GM21529 (cell line): ENCODE measurements around the gene NUMB.
A peak's percentile ranks its signal among the peaks of the same experiment; 100 is the strongest.

Source experiments
- ATAC-seq: cut with Tn5 transposase; IDR thresholded peaks from one replicate; pipeline ENCODE4 v1.9.1; 2021; ENCODE audit not compliant: unreplicated experiment

Gene NUMB

DNA sequence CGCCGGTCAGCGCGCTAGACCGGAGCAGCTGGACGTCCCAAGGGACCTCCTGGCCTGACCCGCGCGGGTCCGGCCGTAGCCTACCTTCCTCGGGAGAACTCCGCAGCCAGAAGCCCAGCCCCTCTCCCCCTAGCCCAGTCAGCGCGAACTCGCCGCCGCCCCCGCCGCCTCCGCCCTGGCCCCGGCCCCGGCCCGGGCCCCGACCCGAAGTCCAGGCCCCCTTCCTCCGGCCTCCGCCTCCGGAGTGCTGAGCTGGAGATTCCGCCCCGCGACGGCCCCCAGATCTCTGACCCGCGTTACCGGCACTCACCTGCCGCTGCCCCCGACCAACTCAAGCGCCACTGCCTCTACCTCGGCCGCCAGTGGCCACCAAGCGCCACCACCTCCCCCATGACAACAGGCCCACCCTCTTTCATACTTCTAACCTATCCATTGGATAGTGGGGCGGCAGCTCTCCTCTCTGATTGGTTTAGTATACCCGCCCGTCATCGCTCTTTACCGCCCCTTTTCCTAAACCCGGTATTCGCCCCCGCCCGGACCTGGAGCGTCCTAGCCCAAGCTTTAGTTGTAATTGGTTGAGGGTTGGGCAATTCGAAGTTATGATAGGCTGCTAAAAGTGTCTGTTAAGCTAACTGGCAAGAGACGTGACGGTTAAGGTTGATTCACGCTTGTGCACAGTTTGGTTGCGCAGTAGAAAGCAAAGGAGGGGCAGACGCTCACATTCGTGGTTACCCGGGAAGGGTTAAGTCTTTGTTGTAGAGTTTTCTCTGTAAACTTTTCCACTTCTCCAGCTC is at the start of gene NUMB:
Gene NUMB (minus strand): TSS at position 364 of the 794 bp plus-strand sequence. CDS start 102,795 bp downstream, outside the sequence.
- ATAC-seq: peak; percentile 93

DNA sequence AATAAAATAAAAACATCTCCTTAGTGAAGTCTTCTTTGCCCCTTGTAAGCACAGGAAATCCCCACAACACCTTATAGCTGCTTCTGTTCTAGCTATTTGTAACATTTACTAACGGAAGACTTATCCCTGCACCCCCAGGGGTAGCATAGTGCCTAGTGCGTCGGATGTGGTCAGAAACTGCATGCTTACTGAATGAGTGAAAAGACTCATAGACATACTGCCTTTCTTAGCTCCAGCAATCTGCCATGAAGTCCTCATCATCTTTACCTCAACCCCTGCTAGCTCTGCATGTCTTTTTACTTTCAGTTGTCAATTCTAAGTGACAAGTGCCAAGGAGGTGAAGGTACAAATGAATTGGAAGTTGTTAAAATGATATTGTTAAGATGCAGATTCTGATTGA is 45.3 kb upstream of the NUMB start:
- ATAC-seq: no peak

DNA sequence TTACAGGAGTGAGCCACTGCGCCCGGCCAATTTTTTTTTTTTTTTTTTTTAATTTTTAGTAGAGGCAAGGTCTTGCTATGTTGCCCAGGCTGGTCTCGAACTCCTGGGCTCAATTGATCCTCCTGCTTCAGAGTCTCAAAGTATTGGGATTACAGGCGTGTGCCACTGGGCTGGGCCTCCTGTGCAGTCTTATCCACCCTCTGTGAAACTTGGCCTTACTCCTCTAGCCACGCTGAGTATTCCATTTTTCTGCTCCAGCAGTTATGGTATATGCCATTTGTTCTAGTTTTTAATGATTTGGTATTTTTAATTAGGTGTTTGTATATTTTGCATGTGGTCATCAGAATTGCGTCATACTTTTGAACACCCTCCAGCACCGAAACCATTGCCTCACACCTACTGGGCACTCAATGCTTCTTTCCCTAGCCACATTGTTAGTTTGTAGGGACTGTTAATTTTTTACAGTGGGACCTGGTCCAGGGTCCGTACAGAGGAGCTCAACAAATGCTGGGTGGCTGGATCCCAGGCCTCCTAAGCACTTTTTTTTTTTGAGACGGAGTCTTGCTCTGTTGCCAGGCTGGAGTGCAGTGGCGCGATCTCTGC is 43.8 kb upstream of the NUMB start:
- no peak for ATAC-seq

DNA sequence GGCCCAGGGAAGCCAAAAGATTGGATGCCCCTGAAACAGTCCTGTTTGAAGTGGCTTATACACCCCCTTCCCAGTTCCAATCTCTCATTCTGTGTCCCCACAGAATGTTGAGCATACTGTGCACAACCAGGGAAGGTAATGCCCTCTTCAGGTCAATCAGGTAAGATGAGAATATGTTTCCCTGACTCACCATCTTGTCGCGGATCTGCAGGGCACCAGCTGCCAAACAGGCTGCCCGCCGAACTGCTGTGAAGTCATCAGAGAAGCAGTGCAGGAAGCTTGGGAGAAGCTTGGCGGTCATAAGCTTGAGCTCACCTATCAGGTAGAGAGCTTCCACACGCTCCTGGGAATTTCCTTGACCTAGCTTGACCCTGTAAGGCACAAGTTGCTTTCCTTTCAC is 42.0 kb upstream of the NUMB start:
- ATAC-seq: no peak

DNA sequence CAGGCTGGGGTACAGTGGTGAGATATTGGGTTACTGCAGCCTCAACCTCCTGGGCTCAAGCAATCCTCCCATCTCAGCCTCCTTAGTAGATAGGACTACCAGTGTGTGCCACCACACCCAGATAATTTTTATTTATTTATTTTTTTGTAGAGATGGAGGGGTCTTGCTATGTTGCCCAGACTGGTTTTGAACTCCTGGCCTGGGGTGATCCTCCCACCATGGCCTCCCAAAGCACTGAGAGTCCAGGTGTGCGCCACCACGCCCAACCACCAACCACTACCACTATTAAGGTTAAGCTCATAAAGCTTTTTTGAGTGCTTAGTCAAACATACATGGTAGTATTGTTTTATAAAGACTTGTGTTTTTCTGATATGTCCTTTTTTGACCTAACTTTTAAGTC is 36.2 kb upstream of the NUMB start:
- ATAC-seq: no peak

DNA sequence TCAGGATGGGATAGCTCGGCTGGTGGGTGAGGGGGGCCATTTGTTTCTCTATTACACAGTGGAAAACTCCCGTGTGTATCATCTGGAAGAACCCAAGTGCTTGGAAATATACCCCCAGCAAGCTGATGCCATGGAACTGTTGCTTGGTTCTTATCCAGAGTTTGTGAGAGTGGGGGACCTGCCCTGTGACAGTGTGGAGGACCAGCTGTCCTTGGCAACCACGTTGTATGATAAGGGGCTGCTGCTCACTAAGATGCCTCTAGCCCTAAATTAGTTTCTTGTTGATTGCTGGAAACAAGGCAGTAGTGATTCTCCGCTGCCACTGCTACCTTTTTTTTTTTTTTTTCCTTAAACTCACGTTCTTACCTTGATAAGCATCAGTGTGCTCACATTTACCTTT is 34.3 kb upstream of the NUMB start:
- no peak for ATAC-seq

DNA sequence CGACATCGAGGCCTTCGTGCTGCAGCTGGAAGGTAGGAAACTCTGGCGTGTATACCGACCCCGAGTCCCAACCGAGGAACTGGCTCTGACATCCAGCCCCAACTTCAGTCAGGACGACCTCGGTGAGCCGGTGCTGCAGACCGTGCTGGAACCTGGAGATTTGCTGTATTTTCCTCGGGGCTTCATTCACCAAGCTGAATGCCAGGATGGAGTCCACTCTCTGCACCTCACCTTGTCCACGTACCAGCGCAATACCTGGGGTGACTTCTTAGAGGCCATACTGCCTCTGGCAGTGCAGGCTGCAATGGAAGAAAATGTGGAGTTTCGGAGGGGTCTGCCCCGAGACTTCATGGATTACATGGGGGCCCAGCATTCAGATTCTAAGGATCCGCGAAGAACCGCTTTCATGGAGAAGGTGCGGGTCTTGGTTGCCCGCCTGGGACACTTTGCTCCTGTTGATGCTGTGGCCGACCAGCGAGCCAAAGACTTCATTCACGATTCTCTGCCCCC is 33.8 kb upstream of the NUMB start:
- ATAC-seq: no peak

DNA sequence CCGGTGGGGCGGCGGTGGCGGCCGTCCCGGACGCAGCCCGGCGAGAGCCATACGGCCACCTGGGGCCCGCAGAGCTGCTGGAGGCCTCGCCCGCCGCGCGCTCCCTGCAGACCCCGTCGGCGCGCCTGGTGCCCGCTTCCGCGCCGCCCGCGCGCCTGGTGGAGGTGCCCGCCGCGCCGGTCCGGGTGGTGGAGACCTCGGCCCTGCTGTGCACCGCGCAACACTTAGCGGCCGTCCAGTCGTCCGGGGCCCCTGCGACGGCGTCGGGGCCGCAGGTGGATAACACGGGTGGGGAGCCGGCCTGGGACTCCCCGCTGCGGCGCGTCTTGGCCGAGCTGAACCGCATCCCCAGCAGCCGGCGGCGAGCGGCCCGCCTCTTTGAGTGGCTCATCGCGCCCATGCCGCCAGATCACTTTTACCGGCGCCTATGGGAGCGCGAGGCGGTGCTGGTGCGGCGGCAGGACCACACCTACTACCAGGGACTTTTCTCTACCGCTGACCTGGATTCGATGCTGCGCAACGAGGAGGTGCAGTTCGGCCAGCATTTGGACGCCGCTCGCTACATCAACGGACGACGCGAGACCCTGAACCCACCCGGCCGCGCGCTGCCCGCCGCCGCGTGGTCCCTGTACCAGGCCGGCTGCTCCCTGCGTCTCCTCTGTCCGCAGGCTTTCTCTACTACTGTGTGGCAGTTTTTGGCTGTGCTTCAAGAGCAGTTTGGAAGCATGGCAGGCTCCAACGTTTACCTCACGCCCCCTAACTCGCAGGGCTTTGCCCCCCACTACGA is 33.1 kb upstream of the NUMB start:
- ATAC-seq: peak; percentile 61

DNA sequence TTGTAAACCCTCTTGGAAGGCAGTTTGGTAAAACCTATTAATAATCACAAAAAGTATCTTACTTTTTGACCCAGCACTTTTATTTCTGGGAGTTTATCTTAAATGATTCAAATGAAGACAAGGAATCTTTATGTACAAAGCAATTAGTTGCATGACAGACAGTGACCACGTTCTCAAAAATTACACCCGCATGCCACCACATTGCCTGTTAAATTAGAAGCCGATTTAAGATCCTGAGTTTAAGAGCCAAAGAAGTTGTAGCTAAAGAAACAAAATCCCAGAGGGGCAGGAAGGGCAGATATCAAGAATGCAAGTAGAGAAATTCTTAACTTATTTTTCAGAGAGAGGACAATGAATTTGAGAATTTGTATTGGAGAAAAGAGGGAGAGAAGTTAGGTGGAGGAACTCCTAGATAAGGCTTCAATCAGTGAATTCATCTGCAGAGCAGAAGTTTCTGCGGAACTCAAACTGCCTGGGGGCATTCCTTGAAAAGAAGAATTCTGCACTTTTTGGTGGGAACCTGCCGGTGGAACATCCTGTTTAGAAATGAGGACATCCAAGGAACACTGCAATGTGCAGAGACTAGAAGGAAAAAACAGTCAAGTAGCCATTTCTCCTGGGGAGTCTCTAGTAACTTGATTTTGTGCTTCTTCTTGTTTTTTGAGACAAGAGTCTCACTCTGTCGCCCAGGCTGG is 31.3 kb upstream of the NUMB start:
- ATAC-seq: no peak

DNA sequence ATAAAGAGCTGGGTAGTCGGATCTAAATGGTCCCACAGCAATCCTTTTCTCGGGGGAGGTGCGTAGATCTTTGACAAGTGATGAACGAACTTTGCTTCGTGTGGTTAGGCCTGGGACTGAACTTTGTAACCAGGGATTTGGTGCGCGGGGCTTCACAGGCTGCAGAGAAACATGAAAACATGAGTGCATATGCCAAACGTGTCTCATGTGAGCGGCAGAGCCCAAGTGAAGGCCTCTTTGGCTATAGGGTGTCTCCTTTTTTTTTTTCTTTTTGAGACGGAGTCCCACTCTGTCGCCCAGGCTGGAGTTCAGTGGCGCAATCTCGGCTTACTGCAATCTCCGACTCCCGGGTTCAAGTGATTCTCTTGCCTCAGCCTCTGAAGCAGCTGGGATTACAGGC is 20.3 kb upstream of the NUMB start:
- ATAC-seq: no peak

DNA sequence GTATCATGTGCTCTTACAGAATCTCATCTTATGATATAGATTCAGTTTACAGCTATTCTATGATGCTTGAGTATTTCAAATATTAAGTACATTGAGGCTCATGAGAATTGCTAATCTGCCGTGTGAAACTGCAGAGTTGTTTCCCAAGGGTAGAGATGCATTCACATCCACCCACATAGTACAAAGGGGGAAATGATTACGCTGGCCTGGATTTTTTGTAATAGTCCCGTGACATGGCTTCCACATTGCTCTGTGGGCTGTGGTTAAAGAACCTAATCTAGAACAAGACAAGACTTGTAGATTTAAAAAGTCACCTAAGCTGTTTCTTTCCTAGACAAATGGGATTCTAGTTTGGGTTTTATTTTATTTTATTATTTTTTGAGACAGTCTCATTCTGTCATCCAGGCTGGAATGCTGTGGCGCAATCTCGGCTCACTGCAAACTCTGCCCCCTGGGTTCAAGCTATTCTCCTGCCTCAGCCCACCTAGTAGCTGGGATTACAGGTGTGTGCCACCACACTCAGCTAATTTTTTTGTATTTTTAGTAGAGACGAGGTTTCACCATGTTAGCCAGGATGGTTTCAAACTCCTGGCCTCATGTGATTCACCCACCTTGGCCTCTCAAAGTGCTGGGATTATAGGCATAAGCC is 19.4 kb upstream of the NUMB start:
- ATAC-seq: no peak

DNA sequence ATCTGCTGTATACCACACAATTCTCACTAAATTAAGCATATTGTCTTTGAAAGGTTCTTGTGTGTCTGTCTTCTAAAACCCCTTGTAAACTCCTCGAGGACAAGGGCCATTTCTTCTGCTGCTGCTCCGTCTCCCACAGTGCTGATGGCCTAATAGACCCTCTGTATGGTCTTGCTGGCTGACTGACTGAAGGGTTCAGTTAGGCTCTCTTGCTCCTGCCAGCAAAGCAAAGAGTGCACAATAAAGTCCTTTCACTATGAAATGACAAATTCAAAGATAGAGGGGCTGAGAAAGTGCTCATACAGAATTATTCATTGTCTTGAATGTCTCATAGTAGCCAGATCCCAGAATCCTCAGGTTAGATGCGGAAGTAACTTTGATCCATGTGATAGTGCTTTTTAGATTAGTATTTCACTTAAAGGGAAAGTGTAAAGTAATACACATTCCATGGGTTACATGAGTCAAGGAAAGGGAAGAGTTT is 18.1 kb upstream of the NUMB start:
- ATAC-seq: no peak

DNA sequence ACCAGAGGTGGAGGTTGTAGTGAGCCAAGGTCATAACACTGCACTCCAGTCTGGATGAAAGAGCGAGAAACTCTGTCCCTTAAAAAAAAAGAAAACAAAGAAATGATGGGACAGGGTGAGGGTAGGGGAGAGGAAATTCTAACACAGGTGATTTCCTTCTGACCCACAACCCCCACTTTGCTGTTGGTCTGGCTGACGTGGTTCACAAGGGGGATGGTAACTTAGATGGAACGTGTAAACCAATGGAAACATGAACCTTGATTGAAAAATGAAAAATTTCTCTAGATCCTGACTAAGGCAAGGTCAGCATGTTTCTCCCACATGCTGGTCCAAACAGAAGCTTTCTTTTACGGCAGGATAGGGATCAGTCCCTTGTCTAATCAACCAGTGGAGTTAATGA is 16.6 kb upstream of the NUMB start:
- ATAC-seq: no peak

DNA sequence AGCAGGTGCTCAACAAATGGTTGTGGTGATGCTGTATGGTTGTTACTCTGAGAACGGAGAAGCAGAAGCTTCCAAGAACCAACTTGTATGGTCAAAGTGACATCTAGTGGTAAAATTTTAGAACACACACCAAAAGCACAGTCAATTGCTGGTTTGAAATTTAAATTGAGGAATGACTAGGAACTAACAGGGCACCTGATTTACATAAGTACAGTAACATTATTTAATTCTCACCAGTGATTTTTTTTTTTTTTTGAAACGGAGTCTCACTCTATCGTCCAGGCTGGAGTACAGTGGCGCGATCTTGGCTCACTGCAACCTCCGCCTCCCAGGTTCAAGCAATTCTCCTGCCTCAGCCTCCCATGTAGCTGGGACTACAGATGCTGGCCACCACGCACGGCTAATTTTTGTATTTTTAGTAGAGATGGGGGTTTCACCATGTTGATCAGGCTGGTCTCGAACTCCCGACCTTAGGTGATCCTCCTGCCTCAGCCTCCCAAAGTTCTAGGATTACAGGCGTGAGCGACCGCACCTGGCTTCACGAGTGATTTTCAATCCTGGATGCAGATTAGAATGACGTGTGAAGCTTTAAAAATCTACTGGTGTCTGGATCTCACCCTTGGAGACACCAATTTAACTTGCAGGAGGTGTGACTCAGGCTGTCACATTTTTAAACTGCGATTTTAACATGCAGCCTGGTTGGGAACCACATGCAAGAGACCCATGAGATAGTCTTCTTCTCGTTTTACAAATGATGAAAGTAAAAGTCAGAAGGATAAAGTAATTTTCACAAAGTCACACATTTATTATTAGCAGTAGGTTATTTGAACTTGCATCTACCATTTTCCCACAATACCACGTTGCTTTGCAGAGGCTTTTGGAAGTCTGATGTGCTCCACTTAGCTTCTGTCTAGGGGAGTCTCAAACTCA is 14.1 kb upstream of the NUMB start:
- peak; percentile 69 for ATAC-seq

DNA sequence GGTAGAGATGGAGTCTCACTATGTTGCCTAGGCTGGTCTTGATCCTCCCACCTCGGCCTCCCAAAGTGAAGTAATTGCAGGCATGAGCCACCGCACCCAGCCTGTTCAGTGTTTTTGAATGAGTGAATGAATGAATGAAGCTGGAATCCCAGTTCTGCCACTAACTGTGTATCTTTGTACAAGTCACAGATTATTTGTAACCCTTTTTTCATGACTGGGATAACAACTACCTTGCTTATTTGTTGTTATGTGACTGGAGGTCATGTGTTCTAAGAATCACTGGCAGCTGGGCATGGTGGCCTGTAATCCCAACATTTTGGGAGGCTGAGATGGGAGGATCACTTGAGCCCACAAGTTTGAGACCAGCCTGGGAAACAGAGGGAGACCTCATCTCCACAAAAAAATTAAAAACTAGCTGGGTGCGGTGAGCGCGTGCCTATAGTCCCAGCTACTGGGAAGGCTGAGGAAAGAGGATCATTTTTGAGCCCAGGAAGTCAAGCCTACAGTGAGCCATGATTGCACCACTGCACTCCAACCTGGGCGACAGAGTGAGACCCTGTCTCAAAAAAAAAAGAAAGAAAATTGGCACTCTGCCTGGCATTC is 13.3 kb upstream of the NUMB start:
- ATAC-seq: no peak

DNA sequence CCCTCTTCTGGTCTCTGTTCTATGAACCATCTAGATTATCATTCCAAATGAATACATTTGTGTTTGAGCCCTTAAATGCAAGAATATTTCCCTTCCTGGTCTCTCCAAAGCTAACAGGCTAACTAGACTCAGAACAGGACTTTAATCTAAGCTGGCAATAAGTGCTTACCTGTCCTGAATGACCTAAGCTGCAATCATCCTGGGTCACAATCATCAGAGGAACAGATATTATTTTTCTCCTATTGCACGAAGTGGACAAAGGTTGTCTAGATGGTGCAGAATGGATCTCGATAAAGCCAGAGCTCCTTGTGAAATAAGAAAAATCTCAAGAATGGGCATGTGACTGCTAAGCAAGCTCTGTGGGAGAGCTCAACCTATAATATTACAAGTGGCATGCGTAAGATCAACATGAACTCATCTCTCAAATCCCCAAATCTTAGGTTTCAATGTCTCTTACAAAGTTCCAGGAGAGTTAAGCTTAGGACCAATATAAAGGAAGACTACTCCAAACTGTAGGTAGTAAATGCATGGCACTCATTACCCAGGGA is 10.6 kb upstream of the NUMB start:
- ATAC-seq: no peak

DNA sequence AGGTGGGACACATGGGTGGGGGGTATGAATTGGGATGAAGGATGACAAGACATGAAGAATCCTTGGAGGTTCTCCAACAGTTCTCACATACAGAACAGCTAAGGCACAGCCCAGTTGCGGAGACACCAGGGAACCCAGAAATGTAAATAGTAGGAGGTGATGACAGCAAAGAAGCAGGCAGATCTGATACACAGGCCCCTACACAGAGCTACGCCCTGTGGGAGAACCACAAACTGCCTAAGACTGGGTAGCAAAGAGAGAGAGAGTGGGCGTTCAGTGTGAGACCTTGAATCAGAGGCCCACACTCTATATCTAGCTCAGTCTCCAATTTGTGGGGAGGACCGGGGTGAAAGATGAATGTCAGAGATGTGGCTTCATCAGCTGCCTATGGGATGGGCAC is 9.5 kb upstream of the NUMB start:
- ATAC-seq: no peak

DNA sequence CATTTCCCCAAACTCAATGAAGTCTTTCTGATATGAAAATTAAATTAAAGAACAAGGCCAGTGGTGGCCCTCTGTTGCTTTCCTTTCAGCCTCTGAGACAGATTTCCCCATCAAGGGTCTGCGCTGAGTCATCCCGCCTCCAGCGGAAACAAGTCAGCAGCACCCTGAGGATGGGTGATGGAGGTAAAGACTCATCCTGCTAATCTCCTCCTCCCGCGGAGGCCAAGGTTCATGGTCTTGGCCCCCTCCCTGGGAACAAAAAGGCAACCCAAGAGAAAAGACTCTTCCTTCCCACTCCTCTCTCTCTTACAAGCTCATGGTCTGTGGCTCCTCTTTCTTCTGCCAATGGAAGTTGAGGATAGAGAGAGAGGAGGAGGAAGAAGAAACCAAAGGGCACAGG is 9.0 kb upstream of the NUMB start:
- ATAC-seq: no peak

DNA sequence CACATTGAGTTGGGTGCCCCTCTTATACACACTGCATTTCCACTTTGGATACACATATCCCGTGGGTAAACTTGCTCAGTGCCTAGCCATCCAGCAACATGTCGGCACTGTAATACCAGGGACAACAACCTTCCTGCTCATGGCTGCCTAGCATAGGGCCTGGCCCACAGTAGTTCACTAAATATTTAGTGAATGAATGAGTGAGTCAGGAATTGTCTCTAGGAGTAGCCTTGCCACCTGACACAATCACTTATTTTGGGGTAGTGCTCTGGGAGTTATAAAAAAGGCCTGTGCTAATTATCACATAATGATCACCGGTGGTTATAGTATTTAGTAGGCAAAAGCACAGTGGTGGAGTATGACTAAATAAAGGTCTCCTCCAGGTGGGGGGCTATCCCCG is 8.5 kb upstream of the NUMB start:
- ATAC-seq: no peak
